Activated effector memory CD4-positive, alpha-beta T cell treated with anti-CD3 and anti-CD28 coated beads, Interleukin-2, amount 50 U/mL, for 16 hours (primary cell): Measurements from ENCODE around the gene IDI1.
A peak's percentile ranks its signal among the peaks of the same experiment; 100 is the strongest.
"Not testable (repeated sequence)": the region's sequence is repeated elsewhere in the genome, so short reads cannot be mapped to it uniquely, and the experiment has no call there.

ENCODE experiments used
- DNase-seq: peaks from one replicate; pipeline ENCODE4 v3.0.0-alpha.2; 2020

IDI1 gene

GRCh38 chr10:1063232-1063865, 14.4 kb upstream of the IDI1 start:
- peak; percentile 71 for DNase-seq

DNA sequence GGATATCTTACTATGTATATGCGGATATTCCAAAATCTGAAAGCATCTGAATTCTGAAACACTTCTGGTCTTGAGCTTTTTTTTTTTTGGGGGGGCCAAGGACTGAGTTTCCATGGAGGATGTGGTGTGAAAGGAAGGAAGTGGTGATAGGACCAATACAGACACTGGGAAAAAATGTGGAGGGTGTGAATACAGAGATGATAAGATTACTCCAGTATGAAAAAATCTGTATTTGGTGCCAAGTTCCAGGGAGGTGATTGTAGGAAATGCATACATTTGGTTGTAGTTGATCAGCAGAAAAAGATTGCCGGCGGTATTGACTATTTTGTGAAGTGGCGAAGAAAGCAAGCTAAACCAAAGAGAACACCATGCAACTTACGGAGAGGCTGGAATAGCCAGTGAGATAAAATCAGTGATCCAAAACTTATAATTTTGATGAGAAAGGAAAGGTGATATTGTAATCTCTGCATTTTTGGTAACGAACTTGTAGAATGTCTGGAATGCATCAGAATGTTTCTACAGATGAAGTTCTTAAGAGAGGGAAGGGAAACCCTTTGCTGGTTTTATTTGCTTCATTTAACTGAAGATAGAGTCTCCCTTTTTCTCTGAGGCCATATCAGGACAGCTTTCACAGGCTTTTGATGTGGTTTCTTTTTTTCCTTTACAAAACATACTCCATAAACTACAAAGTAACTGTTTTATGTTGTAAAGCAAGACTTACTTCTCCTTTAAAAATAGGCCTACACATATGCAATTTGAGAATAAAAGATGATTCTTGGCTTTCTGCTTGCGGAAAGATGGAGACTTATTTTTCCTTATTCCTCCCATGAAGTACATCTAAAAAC, 13.2 kb upstream of the IDI1 start:
- no peak for DNase-seq

- no peak for DNase-seq
These were observed 11.0 kb upstream of the IDI1 start for GRCh38 chr10:1059902-1060301.

GRCh38 chr10:1058017-1058416, 9.1 kb upstream of the IDI1 start:
- DNase-seq: no peak

- DNase-seq: no peak
These were observed 8.3 kb upstream of the IDI1 start for GRCh38 chr10:1057106-1057657.

- DNase-seq: peak; percentile 96
These were observed 7.6 kb upstream of the IDI1 start, which contains the start of gene WDR37 for GRCh38 chr10:1056326-1057105. WDR37 (plus strand) TSS chr10:1056385; CDS start chr10:1072156, 15,771 bp downstream.

GRCh38 chr10:1054684-1055083, 5.8 kb upstream of the IDI1 start:
- no peak for DNase-seq

GRCh38 chr10:1050554-1050953, 1.6 kb upstream of the IDI1 start:
- peak; percentile 79 for DNase-seq

- peak; percentile 71 for DNase-seq
These were observed 1.2 kb upstream of the IDI1 start for GRCh38 chr10:1050145-1050544.

- DNase-seq: no peak
These were observed 573 bp upstream of the IDI1 start for GRCh38 chr10:1049425-1049958.

- DNase-seq: no peak
These were observed 579 bp downstream of the IDI1 start for GRCh38 chr10:1048349-1048731.

- no peak for DNase-seq
These were observed 982 bp downstream of the IDI1 start for GRCh38 chr10:1047937-1048336.

DNA sequence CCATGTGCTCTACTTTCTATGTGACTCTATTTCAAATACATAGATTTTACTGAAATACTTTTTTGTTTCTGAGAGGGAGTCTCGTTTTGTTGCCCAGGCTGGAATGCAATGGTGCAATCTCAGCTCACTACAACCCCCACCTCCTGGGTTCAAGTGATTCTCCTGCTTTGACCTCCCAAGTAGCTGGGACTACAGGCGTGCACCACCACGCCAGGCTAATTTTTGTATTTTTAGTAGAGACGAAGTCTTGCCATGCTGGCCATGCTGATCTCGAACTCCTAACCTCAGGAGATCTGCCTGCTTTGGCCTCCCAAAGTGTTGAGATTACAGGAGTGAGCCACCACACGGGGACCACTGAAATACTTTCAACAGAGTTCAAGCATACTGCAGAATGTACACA, 3.5 kb downstream of the IDI1 start:
- no peak for DNase-seq

GRCh38 chr10:1044964-1045363, 4.0 kb downstream of the IDI1 start:
- DNase-seq: no peak

DNA sequence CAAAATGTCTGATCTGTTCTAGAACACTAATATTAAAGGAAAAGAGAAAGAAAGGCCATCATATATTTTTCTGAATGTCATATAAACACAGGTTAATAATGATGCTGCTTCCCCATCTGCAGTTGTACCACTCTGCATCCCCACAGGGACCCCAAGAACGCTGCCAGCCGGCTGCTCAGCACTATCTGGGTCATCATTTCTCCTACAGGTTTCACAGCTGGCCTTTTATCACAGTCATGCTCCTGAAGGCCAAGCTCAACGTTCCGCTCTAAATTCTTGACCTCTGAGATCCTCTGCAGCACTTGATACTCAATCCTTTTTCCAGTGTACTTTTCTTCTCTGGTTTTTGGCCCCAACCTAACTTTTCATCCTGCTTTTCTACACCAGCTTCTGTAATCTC, 4.8 kb downstream of the IDI1 start:
- DNase-seq: no peak

DNA sequence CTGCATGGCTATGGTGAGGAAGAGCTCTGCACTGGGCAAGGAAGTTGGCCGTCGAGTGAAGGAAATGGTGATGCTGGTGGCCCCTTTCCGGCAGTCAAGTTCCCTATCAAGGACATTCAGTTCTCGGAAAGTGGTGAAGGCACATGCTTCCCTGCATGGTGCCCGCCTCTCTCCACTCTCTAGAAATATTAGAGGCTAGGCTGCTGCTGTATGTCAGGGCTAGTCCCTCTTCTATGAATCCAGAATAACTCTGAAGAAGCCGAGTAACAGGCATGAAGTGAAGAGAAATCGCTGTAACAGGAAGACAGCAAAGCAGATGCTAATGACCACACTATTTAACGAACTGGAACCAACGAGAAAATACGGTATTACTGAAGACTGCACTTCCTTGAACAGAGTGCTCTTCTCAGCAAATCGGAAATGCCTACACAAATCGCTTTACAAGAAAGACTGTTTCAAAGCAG, 5.4 kb downstream of the IDI1 start:
- peak; percentile 77 for DNase-seq

DNA sequence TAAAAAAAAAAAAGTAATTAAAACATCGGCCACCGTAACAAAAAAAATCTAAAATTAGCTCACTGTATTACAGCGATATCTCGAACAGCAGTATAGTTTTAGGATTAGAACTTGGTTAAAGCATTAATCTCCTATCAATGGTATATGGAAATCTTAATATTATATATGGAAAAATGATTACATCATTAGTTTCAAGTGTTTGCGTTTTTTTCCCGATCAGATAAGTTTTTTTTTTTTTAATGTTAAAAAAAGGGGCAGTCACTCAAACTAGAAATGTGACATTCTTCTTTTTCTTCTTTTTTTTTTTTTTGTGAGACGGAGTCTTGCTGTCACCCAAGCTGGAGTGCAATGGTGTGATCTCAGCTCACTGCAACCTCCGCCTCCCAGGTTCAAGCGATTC, 7.4 kb downstream of the IDI1 start:
- DNase-seq: no peak

- DNase-seq: no peak
These were observed 8.8 kb downstream of the IDI1 start for GRCh38 chr10:1040133-1040532.

DNA sequence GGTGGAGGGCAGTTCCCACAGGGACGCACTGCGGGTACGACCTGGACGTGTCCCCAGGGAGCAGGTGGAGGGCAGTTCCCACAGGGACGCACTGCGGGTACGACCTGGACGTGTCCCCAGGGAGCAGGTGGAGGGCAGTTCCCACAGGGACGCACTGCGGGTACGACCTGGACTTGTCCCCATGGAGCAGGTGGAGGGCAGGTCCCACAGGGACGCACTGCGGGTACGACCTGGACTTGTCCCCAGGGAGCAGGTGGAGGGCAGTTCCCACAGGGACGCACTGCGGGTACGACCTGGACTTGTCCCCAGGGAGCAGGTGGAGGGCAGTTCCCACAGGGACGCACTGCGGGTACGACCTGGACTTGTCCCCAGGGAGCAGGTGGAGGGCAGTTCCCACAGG, 10.2 kb downstream of the IDI1 start:
- not testable (repeated sequence) for DNase-seq

- DNase-seq: no peak
These were observed 11.8 kb downstream of the IDI1 start for GRCh38 chr10:1037098-1037497.

DNA sequence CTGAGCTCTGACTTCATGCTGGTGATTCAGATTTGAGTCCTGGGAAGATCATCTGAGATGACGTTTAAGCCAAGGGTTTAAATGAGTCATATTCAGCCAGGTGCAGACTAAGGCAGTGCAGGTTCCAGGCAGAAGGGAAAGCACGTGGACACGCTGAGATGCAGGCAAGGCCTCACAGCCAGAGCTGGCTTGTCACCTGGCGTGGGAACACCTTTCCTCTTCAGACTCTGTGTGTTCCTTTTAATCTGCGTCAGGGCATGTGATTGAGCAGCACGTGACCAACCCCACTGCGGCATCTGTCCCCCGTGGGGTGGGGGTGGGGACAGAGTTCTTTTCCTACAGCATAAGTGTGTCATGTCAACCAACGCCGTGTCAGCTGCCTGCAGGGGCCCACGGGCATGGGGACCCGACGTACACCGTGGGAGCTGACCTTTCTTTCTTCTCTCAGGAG, 12.6 kb downstream of the IDI1 start:
- peak; percentile 79 for DNase-seq

GRCh38 chr10:1035201-1035600, 13.7 kb downstream of the IDI1 start:
- no peak for DNase-seq

GRCh38 chr10:1034758-1035157, 14.2 kb downstream of the IDI1 start:
- DNase-seq: no peak
